ENCODE measurements around the gene STK32A. TPM values are rescaled to one million over a fixed set of nuclear protein-coding genes. Genes with fewer than 3 reads are reported as not detected.

STK32A gene
- polyA plus RNA-seq, 2 of the 4 experiments (the other 2 are of a cell fraction), result 0.45 to 1.2 TPM

GRCh38 chr5:147407094-147407681 lies 172.4 kb downstream of the STK32A start:
- no peak for TF ChIP-seq JUNB (IDR thresholded peaks at IDR 0.05)
- no peak for TF ChIP-seq KDM1A (IDR thresholded peaks at IDR 0.05; ENCODE audit: low read depth)
- no peak for TF ChIP-seq MYC (IDR thresholded peaks at IDR 0.05; ENCODE audit: borderline replicate concordance, low read length)
- no peak for FAIRE-seq
- ChIA-PET CTCF (interaction anchor here (0.8 to 1.2 kb wide), 5 partner anchors 10 to 218 kb away, joined by 3 read pairs; no protein-coding TSS in a partner anchor), POLR2A (no interaction called here)
- WGBS (ENCODE audit: missing lambda C conversion rate), result 77% methylated on average over 8 of the region's 8 CpGs
- H3K27ac ChIP-seq, result no peak overlapping the region
- ATAC-seq, result no peak
- peaks cover 16% of the 10 kb centered on the region for H3K4me1 ChIP-seq
- H3K4me2 ChIP-seq, result no peak overlapping the region
- DNase-seq (ENCODE audit: low read depth in 1 of 2, low spot score in 1 of 2), result no peak
- no peaks in the 10 kb centered on the region for H3K9me3 ChIP-seq
- H3K4me3 ChIP-seq, result no peak overlapping the region

GRCh38 chr5:147408980-147409379 lies 174.2 kb downstream of the STK32A start:
- Histone ChIP-seq H3K4me3 (no peak overlapping the region), H3K4me2 (no peak overlapping the region), H3K4me1 (peaks cover 8% of the 10 kb centered on the region), H3K9me3 (no peaks in the 10 kb centered on the region), H3K27ac (no peak overlapping the region)
- DNase-seq (ENCODE audit: low read depth in 1 of 2, low spot score in 1 of 2) (no peak), ATAC-seq (no peak), FAIRE-seq (no peak)
- ChIA-PET CTCF (interaction anchor here (0.9 to 1.1 kb wide), 2 partner anchors 10 to 169 kb away, joined by 3 read pairs; no protein-coding TSS in a partner anchor), POLR2A (no interaction called here)
- 81% methylated on average over 2 of the region's 2 CpGs for WGBS (ENCODE audit: missing lambda C conversion rate)
- TF ChIP-seq POLR2AphosphoS2 (conservative IDR thresholded peaks at IDR 0.05; ENCODE audit: low read length) (no peak), MAZ (IDR thresholded peaks at IDR 0.05; ENCODE audit: borderline replicate concordance, low read depth, low read length) (no peak), ZC3H11A (IDR thresholded peaks at IDR 0.05) (no peak), RARB (CRISPR knock-in tag; IDR thresholded peaks at IDR 0.05) (no peak), FOSL2 (IDR thresholded peaks at IDR 0.05) (no peak), FOSL2 (CRISPR knock-in tag; IDR thresholded peaks at IDR 0.05) (no peak), RAD21 (conservative IDR thresholded peaks at IDR 0.05 in 1 of 2, IDR thresholded peaks at IDR 0.05 in 1 of 2) (no peak), GATA3 (IDR thresholded peaks at IDR 0.05; ENCODE audit: borderline replicate concordance) (no peak), RCOR1 (IDR thresholded peaks at IDR 0.05; ENCODE audit: low read depth, low read length) (no peak), CBX2 (IDR thresholded peaks at IDR 0.05; ENCODE audit: borderline replicate concordance, low read depth) (no peak), FOXS1 (CRISPR knock-in tag; IDR thresholded peaks at IDR 0.05) (no peak)

GRCh38 chr5:147410496-147411358 lies 175.9 kb downstream of the STK32A start:
- H3K4me2 ChIP-seq, result no peak overlapping the region
- FAIRE-seq (no peak), ATAC-seq (no peak), DNase-seq (ENCODE audit: low read depth in 1 of 2, low spot score in 1 of 2) (no peak)
- no peak overlapping the region for H3K27ac ChIP-seq
- no peaks in the 10 kb centered on the region for H3K4me1 ChIP-seq
- H3K9me3 ChIP-seq, result no peaks in the 10 kb centered on the region
- POLR2A ChIA-PET, result no interaction called here
- 63% methylated on average over 8 of the region's 8 CpGs for WGBS (ENCODE audit: missing lambda C conversion rate)
- CTCF ChIA-PET, result interaction anchor here (1.0 to 1.5 kb wide), 3 partner anchors 9 to 448 kb away, joined by 3 to 4 read pairs (median 3); no protein-coding TSS in a partner anchor
- TF ChIP-seq E2F6 (IDR thresholded peaks at IDR 0.05; ENCODE audit: borderline replicate concordance, low read depth) (no peak), POLR2AphosphoS2 (conservative IDR thresholded peaks at IDR 0.05; ENCODE audit: low read length) (no peak), FOSL2 (IDR thresholded peaks at IDR 0.05) (no peak), FOSL2 (CRISPR knock-in tag; IDR thresholded peaks at IDR 0.05) (no peak), RAD21 (conservative IDR thresholded peaks at IDR 0.05 in 1 of 2, IDR thresholded peaks at IDR 0.05 in 1 of 2) (no peak), CBX8 (IDR thresholded peaks at IDR 0.05) (no peak), PHF8 (IDR thresholded peaks at IDR 0.05; ENCODE audit: borderline replicate concordance, low read depth) (no peak), RCOR1 (IDR thresholded peaks at IDR 0.05; ENCODE audit: low read depth, low read length) (no peak), ZC3H11A (IDR thresholded peaks at IDR 0.05) (no peak), JUN (IDR thresholded peaks at IDR 0.05) (no peak), JUNB (IDR thresholded peaks at IDR 0.05) (no peak), MAX (IDR thresholded peaks at IDR 0.05) (no peak), CHD4 (IDR thresholded peaks at IDR 0.05; ENCODE audit: borderline replicate concordance) (no peak)
- TF ChIP-seq, protein P1, sequence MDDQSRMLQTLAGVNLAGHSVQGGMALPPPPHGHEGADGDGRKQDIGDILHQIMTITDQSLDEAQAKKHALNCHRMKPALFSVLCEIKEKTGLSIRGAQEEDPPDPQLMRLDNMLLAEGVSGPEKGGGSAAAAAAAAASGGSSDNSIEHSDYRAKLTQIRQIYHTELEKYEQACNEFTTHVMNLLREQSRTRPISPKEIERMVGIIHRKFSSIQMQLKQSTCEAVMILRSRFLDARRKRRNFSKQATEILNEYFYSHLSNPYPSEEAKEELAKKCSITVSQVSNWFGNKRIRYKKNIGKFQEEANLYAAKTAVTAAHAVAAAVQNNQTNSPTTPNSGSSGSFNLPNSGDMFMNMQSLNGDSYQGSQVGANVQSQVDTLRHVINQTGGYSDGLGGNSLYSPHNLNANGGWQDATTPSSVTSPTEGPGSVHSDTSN (IDR thresholded peaks at IDR 0.05), result no peak
- TF ChIP-seq, protein P2, sequence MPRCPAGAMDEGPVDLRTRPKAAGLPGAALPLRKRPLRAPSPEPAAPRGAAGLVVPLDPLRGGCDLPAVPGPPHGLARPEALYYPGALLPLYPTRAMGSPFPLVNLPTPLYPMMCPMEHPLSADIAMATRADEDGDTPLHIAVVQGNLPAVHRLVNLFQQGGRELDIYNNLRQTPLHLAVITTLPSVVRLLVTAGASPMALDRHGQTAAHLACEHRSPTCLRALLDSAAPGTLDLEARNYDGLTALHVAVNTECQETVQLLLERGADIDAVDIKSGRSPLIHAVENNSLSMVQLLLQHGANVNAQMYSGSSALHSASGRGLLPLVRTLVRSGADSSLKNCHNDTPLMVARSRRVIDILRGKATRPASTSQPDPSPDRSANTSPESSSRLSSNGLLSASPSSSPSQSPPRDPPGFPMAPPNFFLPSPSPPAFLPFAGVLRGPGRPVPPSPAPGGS (IDR thresholded peaks at IDR 0.05), result no peak
- H3K4me3 ChIP-seq, result no peak overlapping the region

All from A549 (cell line).